Tibial artery (tissue), 4 donors: Measurements from ENCODE around the gene UBASH3B.

Experiments
- DNase-seq, 2 donors: peaks; one replicate each; pipeline ENCODE4 v3.0.0-alpha.2; 2019
- H3K27ac ChIP-seq, 2 donors: fragments of 200-600 bp; sonication (generic) in 1 of 2; 1 replicate in 1 of 2; 2 replicates in 1 of 2; pipeline ENCODE4 v1.5.1; 2018 to 2019; ENCODE audit warnings: mild to moderate bottlenecking in 1 of 2
- H3K27me3 ChIP-seq, 2 donors: fragments of 200-600 bp; sonication (generic) in 1 of 2; one replicate each; pipeline versions ENCODE4 v1.5.1 to v1.6.0; 2016 to 2019
- H3K36me3 ChIP-seq, 3 donors: fragments of 200-600 bp; sonication (generic) in 2 of 3; one replicate each; pipeline ENCODE4 v1.5.1; 2016 to 2019; ENCODE audit warnings: mild to moderate bottlenecking in 2 of 3
- H3K4me1 ChIP-seq, 4 donors: fragments of 200-600 bp; sonication (generic) in 2 of 4; 1 replicate in 3 of 4; 2 replicates in 1 of 4; pipeline ENCODE4 v1.5.1; 2016 to 2019
- H3K4me3 ChIP-seq, 2 donors: fragments of 200-600 bp; sonication (generic) in 1 of 2; 1 replicate in 1 of 2; 2 replicates in 1 of 2; pipeline ENCODE4 v1.5.1; 2018 to 2019; ENCODE audit warnings: mild to moderate bottlenecking in 2 of 2
- H3K9me3 ChIP-seq, 3 donors: fragments of 200-600 bp; sonication (generic) in 1 of 3; one replicate each; pipeline ENCODE4 v1.5.1; 2016 to 2019
- intact Hi-C: fragments of 100-400 bp; cut with DNase I; formaldehyde crosslinking; loops from one replicate; pipeline ENCODE4 v1.15.0; 2023; ENCODE audit warnings: low total_unique reads
- TF ChIP-seq, protein P1 (sequence below), 2 experiments: fragments of 200-600 bp in 1 of 2; fragments of 450-650 bp in 1 of 2; IDR thresholded peaks; one replicate each; pipeline ENCODE4 v1.5.1; 2017 to 2019; ENCODE audit warnings: antibody characterized with exemption in 2 of 2, mild to moderate bottlenecking in 1 of 2, moderate library complexity in 1 of 2

The UBASH3B gene

DNA sequence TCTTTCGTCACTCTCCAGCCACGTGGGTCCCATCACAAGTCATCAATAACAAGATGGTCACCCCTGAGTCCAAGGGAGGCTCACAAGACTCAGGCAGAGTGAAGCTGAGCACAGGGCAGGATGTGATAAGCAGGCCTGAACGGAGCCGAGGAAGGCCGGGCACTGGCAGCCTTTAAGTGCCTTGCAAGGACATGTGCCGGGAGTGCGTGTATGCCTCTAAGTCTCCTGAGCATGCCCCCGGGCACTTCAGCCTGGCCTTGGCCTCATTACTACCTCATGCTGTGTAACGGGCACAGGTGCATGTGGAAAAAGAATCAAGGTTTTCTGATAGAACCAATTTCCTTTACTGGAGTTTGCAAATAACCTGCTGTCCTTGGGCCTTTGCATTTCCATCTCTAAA, 55.8 kb downstream of the UBASH3B start:
- H3K4me3 ChIP-seq: no peak overlapping the region
- intact Hi-C loops: no loop called here
- H3K36me3 ChIP-seq: no peaks in the 10 kb centered on the region
- H3K27ac ChIP-seq: no peak overlapping the region
- TF ChIP-seq, protein P1, sequence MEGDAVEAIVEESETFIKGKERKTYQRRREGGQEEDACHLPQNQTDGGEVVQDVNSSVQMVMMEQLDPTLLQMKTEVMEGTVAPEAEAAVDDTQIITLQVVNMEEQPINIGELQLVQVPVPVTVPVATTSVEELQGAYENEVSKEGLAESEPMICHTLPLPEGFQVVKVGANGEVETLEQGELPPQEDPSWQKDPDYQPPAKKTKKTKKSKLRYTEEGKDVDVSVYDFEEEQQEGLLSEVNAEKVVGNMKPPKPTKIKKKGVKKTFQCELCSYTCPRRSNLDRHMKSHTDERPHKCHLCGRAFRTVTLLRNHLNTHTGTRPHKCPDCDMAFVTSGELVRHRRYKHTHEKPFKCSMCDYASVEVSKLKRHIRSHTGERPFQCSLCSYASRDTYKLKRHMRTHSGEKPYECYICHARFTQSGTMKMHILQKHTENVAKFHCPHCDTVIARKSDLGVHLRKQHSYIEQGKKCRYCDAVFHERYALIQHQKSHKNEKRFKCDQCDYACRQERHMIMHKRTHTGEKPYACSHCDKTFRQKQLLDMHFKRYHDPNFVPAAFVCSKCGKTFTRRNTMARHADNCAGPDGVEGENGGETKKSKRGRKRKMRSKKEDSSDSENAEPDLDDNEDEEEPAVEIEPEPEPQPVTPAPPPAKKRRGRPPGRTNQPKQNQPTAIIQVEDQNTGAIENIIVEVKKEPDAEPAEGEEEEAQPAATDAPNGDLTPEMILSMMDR (IDR thresholded peaks at IDR 0.05): no peak
- H3K4me1 ChIP-seq: no peaks in the 10 kb centered on the region
- DNase-seq: no peak
- H3K9me3 ChIP-seq: no peaks in the 10 kb centered on the region
- no peaks in the 10 kb centered on the region for H3K27me3 ChIP-seq

DNA sequence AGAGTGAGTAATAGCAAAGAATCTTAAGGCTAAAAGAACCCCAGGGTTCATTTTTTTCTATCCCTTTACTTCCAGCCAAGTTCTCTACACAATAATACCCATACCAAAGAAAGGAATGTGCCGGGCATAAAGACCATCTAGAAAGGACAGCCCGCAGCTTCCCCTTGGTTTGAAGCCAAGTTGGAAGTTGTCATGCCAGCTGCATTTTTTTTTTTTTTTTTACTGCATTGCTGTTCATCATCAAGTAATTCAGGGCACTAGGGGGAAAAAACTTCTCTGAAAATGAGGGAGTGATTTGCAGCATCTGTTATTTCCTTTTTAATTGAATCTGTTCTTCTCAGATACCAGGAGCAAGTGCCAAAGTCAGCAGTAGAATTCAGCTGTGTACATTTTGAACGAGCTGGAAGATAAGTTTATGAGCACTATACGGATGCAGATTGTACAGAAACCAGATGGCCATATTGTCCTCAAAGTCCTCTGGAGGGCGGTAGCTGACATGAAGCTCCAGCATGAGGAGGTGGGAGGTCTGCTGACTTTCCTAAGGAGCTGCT, 56.4 kb downstream of the UBASH3B start:
- Histone ChIP-seq H3K36me3 (no peaks in the 10 kb centered on the region), H3K27ac (no peak overlapping the region), H3K27me3 (no peaks in the 10 kb centered on the region), H3K4me1 (no peaks in the 10 kb centered on the region), H3K4me3 (no peak overlapping the region), H3K9me3 (no peaks in the 10 kb centered on the region)
- intact Hi-C loops: no loop called here
- TF ChIP-seq, protein P1 (IDR thresholded peaks at IDR 0.05): no peak
- no peak for DNase-seq

DNA sequence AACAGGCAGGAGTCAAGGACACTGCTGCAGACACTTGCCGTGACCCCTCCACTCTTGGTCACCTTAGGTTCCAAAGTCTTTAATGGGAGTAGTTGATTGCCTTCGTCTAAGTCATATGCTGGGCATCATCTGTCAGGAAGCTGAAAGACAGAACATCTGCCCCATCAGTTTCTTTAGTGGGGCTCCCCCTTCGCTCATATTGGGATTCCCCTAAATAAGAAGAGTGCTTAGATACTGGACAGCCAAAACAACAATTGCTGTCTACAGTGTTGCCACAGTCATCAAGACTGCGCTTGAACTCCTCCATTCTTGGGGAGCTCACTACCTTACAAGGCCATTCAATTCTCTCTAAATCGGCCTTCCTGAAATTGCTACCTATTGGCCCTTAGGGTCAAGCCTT, 58.5 kb downstream of the UBASH3B start:
- intact Hi-C loops: no loop called here
- TF ChIP-seq, protein P1 (IDR thresholded peaks at IDR 0.05): no peak
- no peaks in the 10 kb centered on the region for H3K27me3 ChIP-seq

DNA sequence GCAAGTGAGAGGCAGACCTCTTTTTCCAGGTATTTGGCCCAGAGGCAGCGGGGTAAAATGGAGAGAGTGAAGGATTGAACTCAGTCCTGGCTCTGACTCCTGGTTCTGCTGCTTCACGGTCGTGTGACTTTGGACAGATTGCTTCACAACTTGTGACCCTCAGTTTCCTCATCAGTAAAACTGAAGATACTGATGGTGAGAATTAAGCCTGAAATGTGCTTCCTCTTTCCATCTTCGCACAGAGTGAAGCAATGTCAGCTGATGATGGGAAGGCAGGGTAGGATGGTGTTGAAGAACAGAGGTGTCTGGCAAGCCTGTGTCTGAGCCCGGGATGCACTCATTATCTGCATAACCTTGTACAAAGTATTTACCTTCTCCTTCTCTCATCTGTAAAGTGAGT, 59.0 kb downstream of the UBASH3B start:
- TF ChIP-seq, protein P1 (IDR thresholded peaks at IDR 0.05): no peak
- intact Hi-C loops: no loop called here
- H3K4me1 ChIP-seq: no peaks in the 10 kb centered on the region
- H3K4me3 ChIP-seq: no peak overlapping the region
- H3K27ac ChIP-seq: no peak overlapping the region
- no peaks in the 10 kb centered on the region for H3K27me3 ChIP-seq
- no peaks in the 10 kb centered on the region for H3K9me3 ChIP-seq
- DNase-seq: peak in 1 of 2 donors; percentile 27
- no peaks in the 10 kb centered on the region for H3K36me3 ChIP-seq

More for the DNA sequence above, 58.5 kb downstream of the UBASH3B start:
- no peak for DNase-seq
- Histone ChIP-seq H3K4me1 (no peaks in the 10 kb centered on the region), H3K9me3 (no peaks in the 10 kb centered on the region), H3K36me3 (no peaks in the 10 kb centered on the region), H3K4me3 (no peak overlapping the region), H3K27ac (no peak overlapping the region)

DNA sequence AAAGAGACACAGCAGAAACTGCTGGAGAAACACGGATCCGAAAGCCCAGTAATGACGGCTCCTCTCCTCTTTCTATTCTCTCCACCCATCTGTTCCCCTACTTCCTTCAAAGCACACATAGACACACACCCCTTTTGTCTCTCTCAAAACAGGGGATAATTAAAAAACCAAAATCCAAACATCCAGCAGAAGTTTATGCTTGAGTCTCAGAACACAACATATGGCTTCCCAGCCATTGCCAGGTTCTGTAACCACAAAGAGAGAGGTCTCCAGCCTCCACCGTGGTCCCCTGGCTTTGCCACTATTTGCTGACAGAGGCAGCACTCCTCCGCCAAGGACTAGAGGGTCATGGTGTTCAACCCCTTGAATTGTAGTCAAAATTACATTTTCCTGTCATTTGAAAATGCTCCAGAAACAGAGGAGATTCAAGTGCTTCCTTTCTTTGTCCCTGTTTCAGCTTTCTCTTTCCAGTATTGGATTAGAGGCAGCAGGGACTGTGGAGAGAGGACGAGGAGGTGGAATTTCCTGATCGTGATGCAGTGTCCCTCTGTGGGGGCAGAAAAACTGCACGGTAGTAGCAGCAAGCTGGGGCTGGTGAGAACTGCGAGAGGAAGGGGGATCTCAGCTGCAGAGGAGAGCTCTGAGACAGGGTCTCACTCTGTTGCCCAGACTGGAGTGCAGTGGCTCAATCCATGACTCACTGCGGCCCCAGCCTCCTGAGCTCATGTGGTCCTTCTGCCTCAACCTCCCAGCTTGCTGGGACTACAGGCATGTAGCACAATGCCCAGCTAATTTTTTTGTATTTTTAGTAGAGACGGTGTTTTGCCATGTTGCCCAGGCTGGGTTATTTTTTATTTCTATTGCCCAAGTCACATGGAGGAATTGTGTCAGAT, 60.3 kb downstream of the UBASH3B start:
- no peaks in the 10 kb centered on the region for H3K4me1 ChIP-seq
- H3K27me3 ChIP-seq: no peaks in the 10 kb centered on the region
- H3K4me3 ChIP-seq: no peak overlapping the region
- no peaks in the 10 kb centered on the region for H3K9me3 ChIP-seq
- H3K36me3 ChIP-seq: no peaks in the 10 kb centered on the region
- DNase-seq: no peak
- intact Hi-C loops: no loop called here
- TF ChIP-seq, protein P1 (IDR thresholded peaks at IDR 0.05): no peak
- no peak overlapping the region for H3K27ac ChIP-seq
